ENCODE data around the gene LCLAT1.

DNA sequence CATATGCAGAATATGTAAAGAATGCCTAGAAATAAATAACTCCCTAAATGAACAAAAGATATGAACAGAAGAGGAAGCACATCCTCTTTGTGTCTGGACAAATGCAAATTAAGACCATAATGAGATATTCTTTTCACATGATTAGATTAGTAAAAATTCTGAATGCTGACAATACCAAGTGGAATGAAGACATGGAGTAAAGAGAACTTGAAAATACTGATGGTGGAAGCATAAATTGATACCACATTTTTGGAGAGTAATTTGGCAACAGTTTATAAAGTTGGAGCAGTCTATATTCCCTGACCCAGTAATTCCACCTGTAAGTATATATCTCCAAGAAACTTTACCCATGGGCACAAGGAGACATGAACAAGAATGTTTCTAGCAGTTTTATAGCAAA lies 230.2 kb downstream of the LCLAT1 start:
- TF ChIP-seq, protein P1, sequence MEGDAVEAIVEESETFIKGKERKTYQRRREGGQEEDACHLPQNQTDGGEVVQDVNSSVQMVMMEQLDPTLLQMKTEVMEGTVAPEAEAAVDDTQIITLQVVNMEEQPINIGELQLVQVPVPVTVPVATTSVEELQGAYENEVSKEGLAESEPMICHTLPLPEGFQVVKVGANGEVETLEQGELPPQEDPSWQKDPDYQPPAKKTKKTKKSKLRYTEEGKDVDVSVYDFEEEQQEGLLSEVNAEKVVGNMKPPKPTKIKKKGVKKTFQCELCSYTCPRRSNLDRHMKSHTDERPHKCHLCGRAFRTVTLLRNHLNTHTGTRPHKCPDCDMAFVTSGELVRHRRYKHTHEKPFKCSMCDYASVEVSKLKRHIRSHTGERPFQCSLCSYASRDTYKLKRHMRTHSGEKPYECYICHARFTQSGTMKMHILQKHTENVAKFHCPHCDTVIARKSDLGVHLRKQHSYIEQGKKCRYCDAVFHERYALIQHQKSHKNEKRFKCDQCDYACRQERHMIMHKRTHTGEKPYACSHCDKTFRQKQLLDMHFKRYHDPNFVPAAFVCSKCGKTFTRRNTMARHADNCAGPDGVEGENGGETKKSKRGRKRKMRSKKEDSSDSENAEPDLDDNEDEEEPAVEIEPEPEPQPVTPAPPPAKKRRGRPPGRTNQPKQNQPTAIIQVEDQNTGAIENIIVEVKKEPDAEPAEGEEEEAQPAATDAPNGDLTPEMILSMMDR (conservative IDR thresholded peaks at IDR 0.05; ENCODE audit: low read depth, low read length) = no peak
- TF ChIP-seq POLR2A (IDR thresholded peaks at IDR 0.05; ENCODE audit: low read depth, low read length) (no peak), SMC3 (IDR thresholded peaks at IDR 0.05; ENCODE audit: low read depth, low read length) (no peak), RAD21 (IDR thresholded peaks at IDR 0.05; ENCODE audit: low read length) (no peak), RCOR1 (IDR thresholded peaks at IDR 0.05; ENCODE audit: insufficient replicate concordance, low read length) (no peak)
